Fibroblast of skin of scalp (primary cell): Measurements from ENCODE around the gene GRID2.
A peak's percentile ranks its signal among the peaks of the same experiment; 100 is the strongest.
"Not testable (repeated sequence)": the region's sequence is repeated elsewhere in the genome, so short reads cannot be mapped to it uniquely, and the experiment has no call there.

ENCODE experiments used
- DNase-seq: peaks from one replicate; pipeline ENCODE4 v3.0.0-alpha.2; 2013

The GRID2 gene

GRCh38 chr4:93568758-93569157, 1265.0 kb downstream of the GRID2 start:
- DNase-seq = no peak

GRCh38 chr4:93573285-93573684, 1269.5 kb downstream of the GRID2 start:
- no peak for DNase-seq

- DNase-seq = no peak
These were observed 1275.2 kb downstream of the GRID2 start for GRCh38 chr4:93578942-93579341.

DNA sequence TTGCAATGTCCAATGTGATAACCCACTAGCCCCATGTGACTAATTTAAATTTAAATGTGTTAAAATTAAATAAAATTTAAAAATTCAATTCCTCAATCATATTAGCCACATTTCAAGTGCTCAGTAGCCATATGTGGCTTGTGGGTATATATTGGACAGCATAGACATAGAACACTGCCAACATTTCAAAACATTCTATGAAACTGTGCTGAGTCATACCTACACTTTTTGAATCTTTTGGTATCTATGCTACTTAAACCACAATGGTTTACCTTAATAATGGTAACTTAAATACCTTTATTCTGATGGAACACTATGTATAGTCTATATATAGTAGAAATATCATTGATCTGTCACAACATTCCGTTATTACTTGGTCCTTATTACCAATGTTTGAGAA, 1301.4 kb downstream of the GRID2 start:
- no peak for DNase-seq

DNA sequence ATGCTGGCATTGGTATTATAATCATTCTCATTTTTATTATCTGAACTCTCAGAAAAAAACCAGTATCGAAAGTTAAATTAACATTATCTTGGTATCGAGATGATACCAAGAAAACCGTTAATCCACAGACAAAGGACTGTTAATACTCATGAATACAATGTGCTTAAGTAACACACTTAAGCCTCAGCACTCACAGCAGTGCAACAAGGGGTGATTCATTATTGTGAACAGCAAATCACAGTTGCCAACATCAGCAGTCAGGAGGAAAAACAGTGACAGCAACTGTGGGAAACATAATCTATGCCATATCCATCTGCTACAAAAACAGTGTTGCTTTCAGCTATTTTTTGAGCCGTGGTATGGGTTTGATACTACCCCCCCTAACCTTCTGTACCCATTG, 1313.8 kb downstream of the GRID2 start:
- DNase-seq = no peak

- no peak for DNase-seq
These were observed 1330.0 kb downstream of the GRID2 start for GRCh38 chr4:93633721-93634120.

DNA sequence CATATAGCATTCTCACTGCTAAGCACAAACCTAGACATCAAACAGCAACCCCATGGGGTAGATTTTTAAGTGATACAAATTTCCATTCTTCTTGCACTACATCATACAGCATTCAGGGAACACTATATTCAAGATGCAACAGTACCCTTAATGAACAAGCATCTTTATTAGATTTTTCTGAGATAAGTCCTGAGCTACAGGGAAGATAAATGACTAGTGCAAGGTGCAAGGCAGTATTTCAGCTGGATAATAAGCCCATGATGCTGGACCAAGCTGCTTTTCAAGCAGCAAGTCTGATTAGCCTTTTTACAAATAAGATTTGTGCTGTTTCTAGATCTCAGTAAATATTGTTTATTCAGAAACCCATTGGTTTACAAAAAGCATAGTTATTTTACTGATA, 1332.2 kb downstream of the GRID2 start:
- DNase-seq = no peak

DNA sequence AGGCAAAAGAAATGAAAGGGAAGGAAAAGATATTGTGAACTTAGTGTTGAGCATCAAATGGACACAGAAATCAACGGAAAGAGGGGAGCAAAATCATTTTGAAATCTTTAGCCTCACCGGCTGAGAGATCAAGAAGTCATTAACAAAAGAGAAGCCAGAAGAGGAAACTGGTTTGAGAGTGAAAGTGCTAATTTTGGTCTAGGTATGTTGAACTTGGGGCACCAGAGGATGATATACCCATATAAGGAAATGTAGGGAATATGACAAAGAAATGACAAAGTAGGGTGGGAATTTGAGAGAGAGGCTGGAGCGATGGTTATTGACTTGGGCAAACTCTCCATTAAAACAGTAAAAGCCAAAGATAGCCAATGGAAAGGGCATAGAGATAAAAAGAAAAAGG, 1341.4 kb downstream of the GRID2 start:
- DNase-seq = no peak

GRCh38 chr4:93646233-93646930, 1342.6 kb downstream of the GRID2 start:
- no peak for DNase-seq

- DNase-seq = no peak
These were observed 1344.5 kb downstream of the GRID2 start for GRCh38 chr4:93648258-93648657.

DNA sequence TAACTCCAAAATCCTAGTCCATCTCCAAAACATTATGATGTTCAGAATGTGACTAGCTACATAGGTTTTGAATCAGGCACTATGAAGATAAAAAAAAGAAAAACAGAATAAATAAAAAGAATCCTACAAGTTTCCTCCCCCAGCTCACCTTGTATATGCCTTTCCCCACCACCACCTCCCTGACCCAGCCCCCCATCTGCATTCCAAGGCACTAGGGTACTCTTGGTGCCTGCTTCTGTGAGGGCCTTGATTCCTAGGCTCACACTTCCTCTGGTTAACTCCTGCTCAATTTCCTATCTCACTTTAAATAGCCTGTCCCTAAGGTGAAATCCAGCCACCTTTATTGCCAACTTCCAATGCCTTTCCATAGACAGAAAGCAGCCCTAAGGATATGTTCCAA, 1346.1 kb downstream of the GRID2 start:
- DNase-seq = no peak

DNA sequence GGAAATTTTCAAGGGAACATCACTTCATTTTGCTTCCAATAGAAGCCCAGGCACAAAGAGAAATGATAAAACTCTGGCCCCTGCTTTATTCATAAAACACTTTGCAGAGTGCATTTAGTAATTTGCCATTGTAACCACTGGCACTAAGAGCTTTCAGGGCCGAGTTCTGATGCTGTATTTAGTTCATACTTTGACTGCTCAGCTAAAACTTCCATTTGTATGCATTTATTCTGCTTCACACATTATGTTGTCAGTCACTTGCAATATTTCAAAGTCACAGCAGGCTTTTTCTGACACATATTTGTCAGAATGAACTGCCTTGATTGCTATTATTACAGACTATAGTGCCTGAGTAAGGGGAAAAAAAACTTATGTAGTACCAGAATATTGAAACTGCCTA, 1350.4 kb downstream of the GRID2 start:
- no peak for DNase-seq

DNA sequence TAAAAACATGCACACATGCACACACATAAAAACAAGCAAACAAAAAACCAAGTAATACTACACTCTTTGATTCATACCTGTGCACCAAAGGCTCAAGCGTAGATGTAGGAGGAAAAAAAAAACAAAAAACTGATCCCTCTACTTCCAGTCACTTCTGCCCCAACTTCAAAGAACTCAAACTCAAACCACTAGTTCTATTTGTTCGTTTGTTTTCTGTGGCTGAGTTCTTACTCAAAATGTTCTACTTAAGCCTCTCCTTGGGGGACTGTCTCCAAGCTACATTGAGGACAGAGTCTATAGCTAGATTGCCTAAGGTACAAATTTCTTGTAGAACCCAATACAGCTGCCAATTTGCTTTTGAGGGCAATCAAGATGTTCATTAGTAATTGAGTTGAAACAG, 1353.8 kb downstream of the GRID2 start:
- no peak for DNase-seq

GRCh38 chr4:93658443-93658842, 1354.7 kb downstream of the GRID2 start:
- peak; percentile 14 for DNase-seq

GRCh38 chr4:93659629-93660028, 1355.9 kb downstream of the GRID2 start:
- DNase-seq = peak; percentile 6

- no peak for DNase-seq
These were observed 1356.3 kb downstream of the GRID2 start for GRCh38 chr4:93660036-93660435.

DNA sequence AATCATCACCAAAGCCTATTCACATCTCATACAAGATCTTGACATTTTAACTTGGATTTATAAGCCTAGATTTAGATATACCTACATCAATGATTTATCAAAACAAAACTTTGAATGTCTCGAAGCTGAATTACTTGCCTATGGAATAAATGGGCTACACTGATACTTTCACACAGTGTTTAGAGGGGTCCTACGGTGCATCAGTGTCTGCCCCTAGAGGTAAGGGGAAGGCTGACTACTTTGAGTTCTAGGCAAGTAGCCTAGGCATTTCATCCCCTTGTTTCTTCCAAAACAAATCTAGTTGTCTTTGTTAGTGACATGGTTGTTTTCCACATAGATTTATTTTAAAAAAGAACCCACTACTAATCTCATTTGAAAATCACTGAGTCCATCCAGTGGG, 1366.7 kb downstream of the GRID2 start:
- no peak for DNase-seq

GRCh38 chr4:93671093-93671492, 1367.3 kb downstream of the GRID2 start:
- no peak for DNase-seq

DNA sequence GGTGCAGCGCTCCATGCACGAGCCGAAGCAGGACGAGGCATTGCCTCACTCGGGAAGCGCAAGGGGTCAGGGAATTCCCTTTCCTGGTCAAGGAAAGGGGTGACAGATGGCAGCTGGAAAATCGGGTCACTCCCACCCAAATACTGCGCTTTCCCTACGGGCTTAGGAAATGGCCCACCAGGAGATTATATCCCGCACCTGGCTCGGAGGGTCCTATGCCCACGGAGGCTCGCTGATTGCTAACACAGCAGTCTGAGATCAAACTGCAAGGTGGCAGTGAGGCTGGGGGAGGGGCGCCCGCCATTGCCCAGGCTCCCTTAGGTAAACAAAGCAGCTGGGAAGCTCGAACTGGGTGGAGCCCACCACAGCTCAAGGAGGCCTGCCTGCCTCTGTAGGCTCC, 1373.2 kb downstream of the GRID2 start:
- DNase-seq = not testable (repeated sequence)

- DNase-seq = no peak
These were observed 1380.8 kb downstream of the GRID2 start for GRCh38 chr4:93684571-93684970.

DNA sequence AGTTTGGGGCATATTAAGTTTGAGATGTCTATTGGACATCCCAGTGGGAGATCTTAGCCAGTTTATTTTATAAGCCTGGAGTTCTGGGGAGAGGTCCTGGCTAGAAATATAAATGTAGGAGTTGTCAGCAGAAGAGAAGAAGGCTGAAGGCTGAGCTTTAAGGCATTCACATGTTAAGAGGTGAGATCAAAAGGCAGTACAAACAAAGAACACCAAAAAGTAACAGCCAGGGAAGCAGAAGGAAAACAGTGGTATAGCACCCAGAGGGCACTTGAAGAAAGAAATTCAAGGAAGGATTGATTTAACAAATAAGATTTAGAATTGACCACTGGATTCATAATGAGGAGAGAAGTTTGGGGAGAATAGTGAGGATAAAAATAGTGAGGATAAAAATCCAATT, 1383.5 kb downstream of the GRID2 start:
- DNase-seq = no peak

- DNase-seq = no peak
These were observed 1385.2 kb downstream of the GRID2 start for GRCh38 chr4:93688978-93689377.

DNA sequence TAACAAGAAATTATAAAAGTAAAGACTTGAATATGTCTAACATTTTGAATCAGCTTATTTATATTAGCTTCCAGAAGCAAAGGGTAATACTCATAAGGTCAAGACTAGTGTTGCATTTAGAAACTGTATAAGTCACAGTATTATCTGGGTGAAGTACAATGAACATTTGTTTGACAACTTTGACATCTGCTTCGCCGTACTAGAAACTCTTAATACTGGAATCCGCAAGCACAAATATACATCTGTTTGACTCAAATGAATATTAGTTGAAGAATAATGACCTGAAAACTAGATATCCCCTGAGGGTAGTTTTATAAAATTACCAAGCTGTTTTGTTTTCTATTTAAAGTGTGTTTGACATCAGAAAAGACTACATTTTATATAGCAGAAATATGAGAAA, 1389.4 kb downstream of the GRID2 start:
- DNase-seq = no peak

GRCh38 chr4:93698686-93699085, 1394.9 kb downstream of the GRID2 start:
- no peak for DNase-seq

GRCh38 chr4:93700571-93700970, 1396.8 kb downstream of the GRID2 start:
- DNase-seq = no peak
